ENCODE measurements around the gene PLA2G15.

The PLA2G15 gene

GRCh38 chr16:68206245-68206644 lies 38.9 kb upstream of the PLA2G15 start:
- TF ChIP-seq REST (IDR thresholded peaks at IDR 0.05; ENCODE audit: insufficient read depth in 1 of 2, low read depth in 2 of 2, low read length in 2 of 2) (no peak), FOXP2 (optimal IDR thresholded peaks at IDR 0.05; ENCODE audit: borderline replicate concordance, extremely low read depth, extremely low read length, insufficient read depth) (no peak), POLR2AphosphoS5 (IDR thresholded peaks at IDR 0.05; ENCODE audit: low read depth, low read length) (no peak), SIN3A (IDR thresholded peaks at IDR 0.05; ENCODE audit: borderline replicate concordance, insufficient read depth, low read length) (no peak), TAF1 (IDR thresholded peaks at IDR 0.05; ENCODE audit: borderline replicate concordance, insufficient read depth, low read length) (no peak)

- TF ChIP-seq POLR2AphosphoS5 (IDR thresholded peaks at IDR 0.05; ENCODE audit: low read depth, low read length): no peak
- TF ChIP-seq FOXP2 (optimal IDR thresholded peaks at IDR 0.05; ENCODE audit: borderline replicate concordance, extremely low read depth, extremely low read length, insufficient read depth): no peak
- no peak for TF ChIP-seq TAF1 (IDR thresholded peaks at IDR 0.05; ENCODE audit: borderline replicate concordance, insufficient read depth, low read length)
- TF ChIP-seq REST (IDR thresholded peaks at IDR 0.05; ENCODE audit: insufficient read depth in 1 of 2, low read depth in 2 of 2, low read length in 2 of 2): no peak
- no peak for TF ChIP-seq SIN3A (IDR thresholded peaks at IDR 0.05; ENCODE audit: borderline replicate concordance, insufficient read depth, low read length)
Observed at GRCh38 chr16:68214726-68215125, 30.4 kb upstream of the PLA2G15 start.

GRCh38 chr16:68215302-68215701 lies 29.9 kb upstream of the PLA2G15 start:
- no peak for TF ChIP-seq REST (IDR thresholded peaks at IDR 0.05; ENCODE audit: insufficient read depth in 1 of 2, low read depth in 2 of 2, low read length in 2 of 2)
- no peak for TF ChIP-seq POLR2AphosphoS5 (IDR thresholded peaks at IDR 0.05; ENCODE audit: low read depth, low read length)
- no peak for TF ChIP-seq TAF1 (IDR thresholded peaks at IDR 0.05; ENCODE audit: borderline replicate concordance, insufficient read depth, low read length)
- TF ChIP-seq SIN3A (IDR thresholded peaks at IDR 0.05; ENCODE audit: borderline replicate concordance, insufficient read depth, low read length): no peak
- TF ChIP-seq FOXP2 (optimal IDR thresholded peaks at IDR 0.05; ENCODE audit: borderline replicate concordance, extremely low read depth, extremely low read length, insufficient read depth): no peak

GRCh38 chr16:68216240-68216639 lies 28.9 kb upstream of the PLA2G15 start:
- TF ChIP-seq POLR2AphosphoS5 (IDR thresholded peaks at IDR 0.05; ENCODE audit: low read depth, low read length) (no peak), SIN3A (IDR thresholded peaks at IDR 0.05; ENCODE audit: borderline replicate concordance, insufficient read depth, low read length) (no peak), REST (IDR thresholded peaks at IDR 0.05; ENCODE audit: insufficient read depth in 1 of 2, low read depth in 2 of 2, low read length in 2 of 2) (no peak), TAF1 (IDR thresholded peaks at IDR 0.05; ENCODE audit: borderline replicate concordance, insufficient read depth, low read length) (no peak)

GRCh38 chr16:68217506-68217905 lies 27.7 kb upstream of the PLA2G15 start:
- TF ChIP-seq FOXP2 (optimal IDR thresholded peaks at IDR 0.05; ENCODE audit: borderline replicate concordance, extremely low read depth, extremely low read length, insufficient read depth) (no peak), POLR2AphosphoS5 (IDR thresholded peaks at IDR 0.05; ENCODE audit: low read depth, low read length) (no peak), TAF1 (IDR thresholded peaks at IDR 0.05; ENCODE audit: borderline replicate concordance, insufficient read depth, low read length) (no peak), SIN3A (IDR thresholded peaks at IDR 0.05; ENCODE audit: borderline replicate concordance, insufficient read depth, low read length) (no peak), REST (IDR thresholded peaks at IDR 0.05; ENCODE audit: insufficient read depth in 1 of 2, low read depth in 2 of 2, low read length in 2 of 2) (no peak)
